Lower leg skin (tissue), 3 donors: ENCODE data around the gene AMOTL2.

ENCODE experiments used
- CTCF ChIP-seq, 3 donors: fragments of 450-650 bp; IDR thresholded peaks; one replicate each; pipeline ENCODE4 v1.5.1; 2016; ENCODE audit warnings: antibody characterized with exemption in 3 of 3, mild to moderate bottlenecking in 3 of 3, moderate library complexity in 2 of 3
- POLR2A ChIP-seq, 2 donors: fragments of 450-650 bp; IDR thresholded peaks; one replicate each; pipeline ENCODE4 v1.6.1; 2016 to 2017; ENCODE audit warnings: antibody characterized with exemption in 2 of 2, mild to moderate bottlenecking in 1 of 2, moderate library complexity in 1 of 2

GRCh38 chr3:134339331-134339730 is 34.9 kb downstream of the AMOTL2 start:
- TF ChIP-seq CTCF (IDR thresholded peaks at IDR 0.05) (no peak), POLR2A (IDR thresholded peaks at IDR 0.05) (no peak)
